Fibroblast of upper back skin (primary cell): Measurements from ENCODE around the gene PDIA6.

ENCODE experiments used
- DNase-seq: peaks from one replicate; pipeline ENCODE4 v3.0.0-alpha.2; 2013

Gene PDIA6

GRCh38 chr2:10760794-10761504 is 51.6 kb downstream of the PDIA6 start:
- no peak for DNase-seq

GRCh38 chr2:10759151-10759714 is 53.4 kb downstream of the PDIA6 start:
- no peak for DNase-seq

- no peak for DNase-seq
Measured at GRCh38 chr2:10757814-10758286, 54.7 kb downstream of the PDIA6 start.

- no peak for DNase-seq
Measured at GRCh38 chr2:10755621-10756020, 57.0 kb downstream of the PDIA6 start.

- no peak for DNase-seq
Measured at GRCh38 chr2:10753876-10754275, 58.7 kb downstream of the PDIA6 start.

- DNase-seq, result no peak
Measured at GRCh38 chr2:10753156-10753555, 59.4 kb downstream of the PDIA6 start.

GRCh38 chr2:10752236-10752635 is 60.3 kb downstream of the PDIA6 start:
- no peak for DNase-seq

GRCh38 chr2:10750610-10751009 is 62.0 kb downstream of the PDIA6 start:
- DNase-seq, result no peak

- DNase-seq, result no peak
Measured at GRCh38 chr2:10742666-10743065, 69.9 kb downstream of the PDIA6 start.

GRCh38 chr2:10741139-10741538 is 71.4 kb downstream of the PDIA6 start:
- DNase-seq, result no peak

- DNase-seq, result no peak
Measured at GRCh38 chr2:10740226-10740625, 72.4 kb downstream of the PDIA6 start.

GRCh38 chr2:10738192-10738591 is 74.4 kb downstream of the PDIA6 start:
- DNase-seq, result no peak

- no peak for DNase-seq
Measured at GRCh38 chr2:10733980-10734379, 78.6 kb downstream of the PDIA6 start.

GRCh38 chr2:10733566-10733925 is 79.0 kb downstream of the PDIA6 start:
- no peak for DNase-seq
